H9 (cell line): ENCODE measurements around the gene GPHN. TPM values are rescaled to one million over a fixed set of nuclear protein-coding genes. Genes with fewer than 3 reads are reported as not detected.

Source experiments
- DNase-seq: peaks from one replicate; pipeline ENCODE4 v3.0.0-alpha.2; 2017
- H2AFZ ChIP-seq: one replicate; pipeline ENCODE4 v1.6.1; 2013; ENCODE audit warnings: mild to moderate bottlenecking, low read length, control low read depth, moderate library complexity
- H2AK5ac ChIP-seq: 2 replicates; pipeline ENCODE4 v1.6.1; 2013; ENCODE audit warnings: low read length, control low read depth, mixed read lengths; ENCODE audit not compliant: insufficient read length
- H2BK120ac ChIP-seq: one replicate; pipeline ENCODE4 v1.6.1; 2013; ENCODE audit warnings: low read depth, mild to moderate bottlenecking, low read length, control low read depth, inconsistent platforms; ENCODE audit not compliant: poor library complexity, severe bottlenecking
- H2BK12ac ChIP-seq: 2 replicates; pipeline ENCODE4 v1.6.1; 2013; ENCODE audit warnings: low read length, control low read depth, mixed read lengths, low read depth; ENCODE audit not compliant: insufficient read length
- H2BK15ac ChIP-seq: 2 replicates; pipeline ENCODE4 v1.6.1; 2013; ENCODE audit warnings: low read depth, low read length, control low read depth
- H2BK20ac ChIP-seq: one replicate; pipeline ENCODE4 v1.6.1; 2013; ENCODE audit warnings: low read depth, mild to moderate bottlenecking, low read length, control low read depth, inconsistent platforms; ENCODE audit not compliant: poor library complexity, severe bottlenecking
- H2BK5ac ChIP-seq: 2 replicates; pipeline ENCODE4 v1.6.1; 2013; ENCODE audit warnings: low read length, control low read depth, mixed read lengths; ENCODE audit not compliant: insufficient read length
- H3K14ac ChIP-seq: 2 replicates; pipeline ENCODE4 v1.6.1; 2013; ENCODE audit warnings: low read length, control low read depth; ENCODE audit not compliant: insufficient read depth
- H3K18ac ChIP-seq: 2 replicates; pipeline ENCODE4 v1.6.1; 2013; ENCODE audit warnings: low read depth, mild to moderate bottlenecking, mixed read lengths, low read length, control low read depth; ENCODE audit not compliant: insufficient read length
- H3K23ac ChIP-seq: 2 replicates; pipeline ENCODE4 v1.6.1; 2013; ENCODE audit warnings: low read length, control low read depth, mixed read lengths, low read depth; ENCODE audit not compliant: insufficient read length
- H3K23me2 ChIP-seq: 2 replicates; pipeline ENCODE4 v1.6.1; 2013; ENCODE audit warnings: low read depth, mild to moderate bottlenecking, mixed read lengths, low read length, control low read depth; ENCODE audit not compliant: insufficient read length, poor library complexity, severe bottlenecking
- H3K27ac ChIP-seq: 2 replicates; pipeline ENCODE4 v1.5.1; 2013; ENCODE audit warnings: low read length, control low read depth, mixed read lengths, low read depth; ENCODE audit not compliant: insufficient read length
- H3K27me3 ChIP-seq: 2 replicates; pipeline ENCODE4 v1.6.1; 2013; ENCODE audit warnings: low read length, control low read depth, inconsistent platforms; ENCODE audit not compliant: insufficient read depth
- H3K4ac ChIP-seq: 2 replicates; pipeline ENCODE4 v1.6.1; 2013; ENCODE audit warnings: low read depth, mild to moderate bottlenecking, control low read depth, inconsistent platforms, low read length, moderate library complexity
- H3K4me1 ChIP-seq: 2 replicates; pipeline ENCODE4 v1.6.1; 2013; ENCODE audit warnings: low read length, control low read depth, inconsistent platforms; ENCODE audit not compliant: insufficient read depth
- H3K4me2 ChIP-seq: 2 replicates; pipeline ENCODE4 v1.6.1; 2013; ENCODE audit warnings: low read length, control low read depth, mixed read lengths; ENCODE audit not compliant: insufficient read length, insufficient read depth
- H3K56ac ChIP-seq: 2 replicates; pipeline ENCODE4 v1.6.1; 2013; ENCODE audit warnings: low read depth, mild to moderate bottlenecking, mixed read lengths, low read length, control low read depth; ENCODE audit not compliant: insufficient read length
- H3K79me1 ChIP-seq: 2 replicates; pipeline ENCODE4 v1.6.1; 2013; ENCODE audit warnings: low read depth, mild to moderate bottlenecking, moderate library complexity, low read length, control low read depth, inconsistent platforms; ENCODE audit not compliant: insufficient read depth, poor library complexity, severe bottlenecking
- H3K79me2 ChIP-seq: 2 replicates; pipeline ENCODE4 v1.6.1; 2013; ENCODE audit warnings: low read length, control low read depth, inconsistent platforms; ENCODE audit not compliant: insufficient read depth
- H3K9ac ChIP-seq: 2 replicates; pipeline ENCODE4 v1.6.1; 2013; ENCODE audit warnings: low read length, control low read depth, mixed read lengths; ENCODE audit not compliant: insufficient read length; ENCODE audit errors: extremely low read depth
- H3K9me3 ChIP-seq: one replicate; pipeline ENCODE4 v1.6.1; 2013; ENCODE audit warnings: low read depth, low read length, inconsistent platforms; ENCODE audit not compliant: control insufficient read depth
- H3T11ph ChIP-seq: one replicate; pipeline ENCODE4 v1.6.1; 2013; ENCODE audit warnings: mild to moderate bottlenecking, low read length, control low read depth, inconsistent platforms
- H4K20me1 ChIP-seq: one replicate; pipeline ENCODE4 v1.6.1; 2013; ENCODE audit not compliant: control insufficient read depth, insufficient read length, insufficient read depth
- H4K5ac ChIP-seq: 2 replicates; pipeline ENCODE4 v1.6.1; 2013; ENCODE audit warnings: low read depth, mild to moderate bottlenecking, mixed read lengths, low read length, control low read depth; ENCODE audit not compliant: insufficient read length
- H4K8ac ChIP-seq: replicated peaks from 2 replicates; pipeline ENCODE4 v1.6.1; 2013; ENCODE audit warnings: low read length, control low read depth, mixed read lengths, low read depth; ENCODE audit not compliant: insufficient read length
- H4K91ac ChIP-seq: 2 replicates; pipeline ENCODE4 v1.6.1; 2013; ENCODE audit warnings: low read depth, mild to moderate bottlenecking, moderate library complexity, mixed read lengths, low read length, control low read depth; ENCODE audit not compliant: insufficient read length
- H3K27ac Mint-ChIP-seq, 3 experiments: 2 replicates in 2 of 3; 3 replicates in 1 of 3; pipeline ENCODE4 v1.8.0; 2020 to 2021; ENCODE audit warnings: mixed read lengths in 3 of 3, mild to moderate bottlenecking in 1 of 3, moderate library complexity in 1 of 3
- H3K27me3 Mint-ChIP-seq: 2 replicates; pipeline ENCODE4 v1.8.0; 2021; ENCODE audit warnings: low read depth, mild to moderate bottlenecking, moderate library complexity, mixed read lengths
- H3K36me3 Mint-ChIP-seq, 3 experiments: 2 replicates in 2 of 3; 3 replicates in 1 of 3; pipeline ENCODE4 v1.8.0; 2020 to 2021; ENCODE audit warnings: low read depth in 3 of 3, mixed read lengths in 3 of 3; ENCODE audit not compliant: insufficient read depth in 1 of 3
- H3K4me1 Mint-ChIP-seq, 2 experiments: 2 replicates each; pipeline ENCODE4 v1.8.0; 2020; ENCODE audit warnings: mixed read lengths in 2 of 2
- H3K4me3 Mint-ChIP-seq, 2 experiments: 2 replicates in 1 of 2; 3 replicates in 1 of 2; pipeline ENCODE4 v1.8.0; 2020 to 2021; ENCODE audit warnings: mild to moderate bottlenecking in 2 of 2, mixed read lengths in 2 of 2, moderate library complexity in 1 of 2
- H3K9me3 Mint-ChIP-seq, 2 experiments: 2 replicates in 1 of 2; 3 replicates in 1 of 2; pipeline ENCODE4 v1.8.0; 2020; ENCODE audit warnings: mild to moderate bottlenecking in 2 of 2, mixed read lengths in 2 of 2, moderate library complexity in 1 of 2
- WGBS: extraction: QIAGEN DNeasy Blood & Tissue Kit; methylation state at CpG from one replicate; pipeline ENCODE4 v1.1.7; 2013; ENCODE audit warnings: missing lambda C conversion rate, low lambda C conversion rate, mixed read lengths; ENCODE audit not compliant: insufficient read length; ENCODE audit errors: extremely low coverage; 5-methylcytosine and 5-hydroxymethylcytosine counted together
- total RNA-seq: library from RNA; stranded (reverse); gene quantifications from 2 replicates; pipeline ENCODE4 v1.2.1, GENCODE V29; 2021
- TF ChIP-seq, protein P1 (sequence below): fragments of 200-600 bp; sonication (generic); conservative IDR thresholded peaks from 3 replicates; pipeline ENCODE4 v1.8.0; 2021; ENCODE audit warnings: antibody characterized with exemption, mild to moderate bottlenecking

GPHN gene
- total RNA-seq, 1 experiment from 2014 or later, result 16.1 TPM

DNA sequence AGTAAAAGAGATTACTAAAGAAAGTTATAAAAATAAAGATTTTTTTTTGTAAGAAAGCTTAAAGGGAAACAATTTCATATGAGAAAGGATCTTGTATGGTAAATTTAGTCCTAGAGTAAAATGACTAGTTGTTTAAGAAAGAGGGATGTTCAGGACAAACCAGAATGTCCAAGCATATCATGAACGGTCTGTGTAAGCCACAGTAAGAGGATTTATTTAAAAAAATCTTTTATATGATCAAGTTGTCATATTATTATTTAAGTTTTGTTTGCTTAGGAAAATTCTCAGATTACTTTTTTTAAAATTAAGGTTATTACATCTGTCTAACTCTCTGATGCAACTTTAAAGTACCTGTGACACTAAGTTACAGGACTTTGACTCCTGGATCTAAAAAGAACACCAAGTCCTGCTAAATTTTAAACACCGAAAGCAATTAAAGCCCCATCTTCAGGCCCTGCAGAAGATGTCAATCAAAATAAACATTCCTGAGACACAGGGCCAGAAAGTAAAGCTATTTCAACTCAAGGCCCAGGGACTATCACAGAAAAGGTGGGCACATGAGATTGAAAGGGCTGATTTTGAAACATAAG is 39.1 kb upstream of the GPHN start:
- H3K23ac ChIP-seq, result no peak overlapping the region
- H3K4me2 ChIP-seq, result no peak overlapping the region
- no peaks in the 10 kb centered on the region for H3K27me3 ChIP-seq
- H3K27me3 Mint-ChIP-seq, result no peaks in the 10 kb centered on the region
- H3K4me1 Mint-ChIP-seq, result no peaks in the 10 kb centered on the region
- H3K18ac ChIP-seq, result no peak overlapping the region
- no peak overlapping the region for H3T11ph ChIP-seq
- H2AFZ ChIP-seq, result no peak overlapping the region
- no peaks in the 10 kb centered on the region for H3K4me1 ChIP-seq
- H3K56ac ChIP-seq, result no peak overlapping the region
- no peak for DNase-seq
- H3K9me3 ChIP-seq, result peaks cover 6% of the 10 kb centered on the region
- no peak overlapping the region for H2BK12ac ChIP-seq
- no peak overlapping the region for H3K4me3 Mint-ChIP-seq
- H3K9me3 Mint-ChIP-seq, result peaks cover 52 to 61% of the 10 kb centered on the region in 2 experiments
- no peaks in the 10 kb centered on the region for H3K79me2 ChIP-seq
- H3K23me2 ChIP-seq, result no peaks in the 10 kb centered on the region
- no peak overlapping the region for H3K27ac ChIP-seq
- TF ChIP-seq, protein P1, sequence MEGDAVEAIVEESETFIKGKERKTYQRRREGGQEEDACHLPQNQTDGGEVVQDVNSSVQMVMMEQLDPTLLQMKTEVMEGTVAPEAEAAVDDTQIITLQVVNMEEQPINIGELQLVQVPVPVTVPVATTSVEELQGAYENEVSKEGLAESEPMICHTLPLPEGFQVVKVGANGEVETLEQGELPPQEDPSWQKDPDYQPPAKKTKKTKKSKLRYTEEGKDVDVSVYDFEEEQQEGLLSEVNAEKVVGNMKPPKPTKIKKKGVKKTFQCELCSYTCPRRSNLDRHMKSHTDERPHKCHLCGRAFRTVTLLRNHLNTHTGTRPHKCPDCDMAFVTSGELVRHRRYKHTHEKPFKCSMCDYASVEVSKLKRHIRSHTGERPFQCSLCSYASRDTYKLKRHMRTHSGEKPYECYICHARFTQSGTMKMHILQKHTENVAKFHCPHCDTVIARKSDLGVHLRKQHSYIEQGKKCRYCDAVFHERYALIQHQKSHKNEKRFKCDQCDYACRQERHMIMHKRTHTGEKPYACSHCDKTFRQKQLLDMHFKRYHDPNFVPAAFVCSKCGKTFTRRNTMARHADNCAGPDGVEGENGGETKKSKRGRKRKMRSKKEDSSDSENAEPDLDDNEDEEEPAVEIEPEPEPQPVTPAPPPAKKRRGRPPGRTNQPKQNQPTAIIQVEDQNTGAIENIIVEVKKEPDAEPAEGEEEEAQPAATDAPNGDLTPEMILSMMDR, result no peak
- no peak overlapping the region for H2BK120ac ChIP-seq
- no peak overlapping the region for H4K91ac ChIP-seq
- no peak overlapping the region for H3K14ac ChIP-seq
- H3K79me1 ChIP-seq, result no peaks in the 10 kb centered on the region
- H4K20me1 ChIP-seq, result no peaks in the 10 kb centered on the region
- H4K8ac ChIP-seq, result no peak overlapping the region
- H3K9ac ChIP-seq, result no peak overlapping the region
- no CpG with 5 or more reads among the region's 2 CpGs for WGBS
- no peak overlapping the region for H2BK5ac ChIP-seq
- H2BK15ac ChIP-seq, result no peak overlapping the region
- H3K36me3 Mint-ChIP-seq, result peaks cover 10 to 28% (median 20%) of the 10 kb centered on the region in 3 experiments; a peak in 6 of 7 replicates
- H3K4ac ChIP-seq, result no peak overlapping the region
- no peak overlapping the region for H4K5ac ChIP-seq
- no peak overlapping the region for H3K27ac Mint-ChIP-seq
- H2AK5ac ChIP-seq, result no peak overlapping the region
- H2BK20ac ChIP-seq, result no peak overlapping the region
